CD4-positive, alpha-beta T cell treated with Interleukin-4 for 4 hours (primary cell): ENCODE data around the gene PYGM.

ENCODE experiments used
- DNase-seq: peaks from one replicate; pipeline ENCODE4 v3.0.0-alpha.2; 2020

PYGM gene

GRCh38 chr11:64790205-64791095 is 30.7 kb upstream of the PYGM start:
- no peak for DNase-seq

GRCh38 chr11:64789331-64790204 is 29.8 kb upstream of the PYGM start:
- DNase-seq, result no peak

- no peak for DNase-seq
These were observed 28.8 kb upstream of the PYGM start for GRCh38 chr11:64788321-64789215.

GRCh38 chr11:64787526-64788320 is 27.9 kb upstream of the PYGM start:
- DNase-seq, result peak; percentile 50

GRCh38 chr11:64786308-64786707 is 26.5 kb upstream of the PYGM start:
- DNase-seq, result no peak

- DNase-seq, result no peak
These were observed 25.2 kb upstream of the PYGM start for GRCh38 chr11:64784813-64785581.

- DNase-seq, result peak; percentile 100
These were observed 18.9 kb upstream of the PYGM start, which contains the start of gene SF1 for GRCh38 chr11:64778473-64779298. TSS of gene SF1 (minus strand) at chr11:64778542. CDS start at chr11:64778392, 150 bp downstream.

- DNase-seq, result no peak
These were observed 18.4 kb upstream of the PYGM start for GRCh38 chr11:64778223-64778472.

- DNase-seq, result peak; percentile 73
These were observed 17.9 kb upstream of the PYGM start for GRCh38 chr11:64777449-64778222.

GRCh38 chr11:64776875-64777274 is 17.1 kb upstream of the PYGM start:
- no peak for DNase-seq

- DNase-seq, result no peak
These were observed 16.7 kb upstream of the PYGM start for GRCh38 chr11:64776425-64776824.

GRCh38 chr11:64774144-64774543 is 14.4 kb upstream of the PYGM start:
- no peak for DNase-seq

GRCh38 chr11:64772303-64773018 is 12.7 kb upstream of the PYGM start:
- peak; percentile 24 for DNase-seq

- no peak for DNase-seq
These were observed 12.1 kb upstream of the PYGM start for GRCh38 chr11:64771861-64772260.

- no peak for DNase-seq
These were observed 10.3 kb upstream of the PYGM start for GRCh38 chr11:64770120-64770519.

- DNase-seq, result no peak
These were observed 9.5 kb upstream of the PYGM start for GRCh38 chr11:64769283-64769682.

GRCh38 chr11:64768300-64768694 is 8.5 kb upstream of the PYGM start:
- DNase-seq, result no peak

- DNase-seq, result peak; percentile 76
These were observed 7.8 kb upstream of the PYGM start for GRCh38 chr11:64767344-64768299.
